Neural progenitor cell (in vitro differentiated cells): ENCODE results near the gene YEATS2.

Source experiments
- CTCF ChIP-seq: fragments of 200-600 bp; sonication (generic); IDR thresholded peaks from 2 replicates; pipeline ENCODE4 v1.5.1; 2017; ENCODE audit warnings: antibody characterized with exemption, mild to moderate bottlenecking
- EZH2 ChIP-seq: fragments of 200-600 bp; sonication (generic); IDR thresholded peaks from 2 replicates; pipeline ENCODE4 v1.6.1; 2017; ENCODE audit warnings: antibody characterized with exemption, mild to moderate bottlenecking, moderate library complexity
- EZH2phosphoT487 ChIP-seq: fragments of 200-600 bp; sonication (generic); IDR thresholded peaks from 2 replicates; pipeline ENCODE4 v1.6.1; 2017; ENCODE audit warnings: antibody characterized with exemption

- TF ChIP-seq CTCF = no peak
- TF ChIP-seq EZH2 = no peak
- no peak for TF ChIP-seq EZH2phosphoT487
Observed at GRCh38 chr3:183818041-183818620, 120.5 kb downstream of the YEATS2 start.
